ENCODE data around the gene STRN3. TPM values are rescaled to one million over a fixed set of nuclear protein-coding genes. Genes with fewer than 3 reads are reported as not detected.

STRN3 gene
- 47.9 and 64.6 TPM in 2 replicates for total RNA-seq

GRCh38 chr14:31026077-31026449 is at the start of gene STRN3:
TSS of gene STRN3 (minus strand) at chr14:31026379. CDS start at chr14:31026185, 194 bp downstream.

DNA sequence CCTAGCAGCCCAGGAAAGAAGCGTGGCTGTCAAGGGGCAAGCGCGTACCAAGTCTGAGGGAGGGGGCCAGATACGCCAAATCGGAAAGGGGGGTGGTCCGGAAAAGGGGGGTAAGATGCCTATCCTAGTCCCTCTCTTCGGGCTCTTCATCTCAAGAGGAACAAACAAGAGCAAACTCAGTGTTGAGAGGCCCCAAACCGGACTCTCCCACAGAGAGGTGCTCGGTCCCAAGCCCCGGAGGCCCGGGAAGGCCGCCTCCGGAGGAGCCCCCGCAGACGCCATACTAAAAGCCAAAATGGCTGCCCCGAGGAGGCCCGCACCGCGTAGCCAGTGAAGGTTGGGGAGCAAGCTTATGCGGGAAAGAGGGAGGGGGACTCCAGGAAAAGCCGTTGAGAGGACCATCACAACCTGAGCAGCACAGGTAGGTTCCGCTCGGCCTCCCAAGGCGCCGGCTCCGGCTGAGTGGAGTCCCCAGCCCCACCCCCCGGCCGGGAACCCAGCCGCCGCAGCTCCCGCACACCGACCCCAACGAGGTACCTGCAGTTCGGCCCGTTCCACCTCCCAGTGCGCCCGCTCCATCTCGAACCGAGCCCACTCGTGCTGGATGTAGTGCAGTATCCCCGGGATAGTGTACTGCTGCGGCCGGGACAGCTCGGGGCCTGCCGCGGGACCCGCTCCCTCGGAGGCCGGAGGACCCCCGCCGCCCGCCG is 657 bp downstream of the STRN3 start, which contains the start of gene AP4S1:
AP4S1 (plus strand) TSS at position 283 of the 710 bp plus-strand sequence. CDS start 40,548 bp downstream, outside the sequence.

DNA sequence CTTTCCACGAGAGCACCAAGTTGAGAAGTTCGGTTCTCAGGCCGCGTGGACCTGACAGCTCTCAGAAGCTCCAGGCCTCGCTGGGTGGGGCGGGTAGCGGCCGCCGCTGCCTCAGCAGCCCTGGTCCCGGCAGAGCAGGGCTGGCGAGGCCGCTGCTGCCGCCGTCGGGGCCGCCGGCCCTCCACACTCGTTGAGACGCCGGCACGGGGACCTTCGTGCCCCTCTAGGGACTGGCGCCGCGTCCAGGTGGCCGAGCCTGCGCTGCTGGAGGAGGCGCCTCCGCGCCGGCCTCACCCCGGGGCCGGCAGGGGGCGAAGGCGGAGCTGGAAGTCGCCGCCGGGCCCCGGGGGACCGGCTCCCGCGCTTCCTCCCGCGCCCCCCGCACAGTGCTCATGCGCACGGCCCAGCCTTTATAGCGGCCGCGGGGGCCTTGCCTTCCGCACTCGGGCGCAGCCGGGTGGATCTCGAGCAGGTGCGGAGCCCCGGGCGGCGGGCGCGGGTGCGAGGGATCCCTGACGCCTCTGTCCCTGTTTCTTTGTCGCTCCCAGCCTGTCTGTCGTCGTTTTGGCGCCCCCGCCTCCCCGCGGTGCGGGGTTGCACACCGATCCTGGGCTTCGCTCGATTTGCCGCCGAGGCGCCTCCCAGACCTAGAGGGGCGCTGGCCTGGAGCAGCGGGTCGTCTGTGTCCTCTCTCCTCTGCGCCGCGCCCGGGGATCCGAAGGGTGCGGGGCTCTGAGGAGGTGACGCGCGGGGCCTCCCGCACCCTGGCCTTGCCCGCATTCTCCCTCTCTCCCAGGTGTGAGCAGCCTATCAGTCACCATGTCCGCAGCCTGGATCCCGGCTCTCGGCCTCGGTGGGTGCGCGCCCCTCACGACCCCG is 151.8 kb downstream of the STRN3 start, which contains the start of gene COCH:
COCH (plus strand) TSS at position 440 of the 879 bp plus-strand sequence; CDS start at position 820, 380 bp downstream.

Small RNA genes within 50 kb of the gene (small RNA-seq; reads per million reads assigned to genes)
- gene HIGD1AP17 (ENCODE audit: low replicate concordance): not detected
- gene MIR624 (ENCODE audit: low replicate concordance): 0.72 reads per million, percentile 31 among the genes with 10 or more reads in this experiment

Other genes with a start within 250 kb of the STRN3 start
- gene COCH, start 151.8 kb downstream of the STRN3 start, total RNA-seq: 0.22 and 4.0 TPM in 2 replicates
- 4.9 and 7.0 TPM in 2 replicates for gene AP4S1, start 730 bp downstream of the STRN3 start, total RNA-seq
- 222 and 231 TPM in 2 replicates for gene HECTD1, start 181.4 kb upstream of the STRN3 start, total RNA-seq

Measured in placental pericyte (primary cell).